ENCODE results near the gene FKRP. TPM values are rescaled to one million over a fixed set of nuclear protein-coding genes. Genes with fewer than 3 reads are reported as not detected.

Gene FKRP
- total RNA-seq, 2 experiments from 2014 or later = 15.5 to 18.9 TPM

DNA sequence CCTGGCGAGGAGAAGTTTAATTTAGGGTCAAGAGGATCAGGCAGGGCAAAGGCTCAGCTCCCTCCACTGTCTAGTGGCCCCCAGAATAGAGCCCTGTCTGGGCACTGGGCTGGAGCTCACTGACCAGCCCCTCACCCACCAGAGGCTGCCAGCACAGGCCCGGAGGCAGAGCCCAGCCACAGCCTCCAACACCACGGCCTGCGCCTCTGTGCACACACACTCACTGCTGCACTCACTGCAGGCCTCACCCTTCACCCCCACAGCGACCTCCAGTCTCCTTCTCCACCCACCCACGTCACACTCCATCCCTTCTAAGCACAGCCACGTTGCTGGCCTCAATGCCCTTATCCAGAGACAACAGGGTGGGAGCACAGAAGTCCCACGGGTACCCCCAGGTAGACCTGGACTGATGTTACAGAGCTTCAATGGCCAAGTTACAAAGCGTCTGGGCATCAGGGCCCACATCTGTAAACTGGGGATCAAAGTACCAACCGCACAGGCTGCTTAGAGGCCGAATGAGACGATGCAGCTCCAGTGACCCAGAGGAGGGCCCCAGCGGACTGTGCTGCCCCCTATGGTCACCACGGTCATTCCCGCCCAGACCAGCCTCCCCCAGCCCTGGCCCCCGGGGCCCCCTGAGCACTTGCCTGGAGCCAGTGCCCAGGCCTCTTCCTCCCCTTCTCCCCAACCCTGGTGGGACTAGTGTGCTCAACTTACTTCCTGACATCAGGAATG is 24.4 kb upstream of the FKRP start:
- peaks cover 4% of the 10 kb centered on the region for H3K79me2 ChIP-seq (ENCODE audit: insufficient read depth, low read depth, low read length)
- H4K20me1 ChIP-seq (ENCODE audit: insufficient read depth, low read length) = no peaks in the 10 kb centered on the region
- H3K27ac ChIP-seq (ENCODE audit: low read depth, low read length, poor library complexity, severe bottlenecking) = peak overlapping the region; percentile 38
- CTCF ChIA-PET (ENCODE audit: unreplicated experiment) = no interaction called here
- TF ChIP-seq EZH2phosphoT487 (IDR thresholded peaks at IDR 0.05; ENCODE audit: borderline replicate concordance, low read depth, low read length) = no peak
- TF ChIP-seq, protein P1, sequence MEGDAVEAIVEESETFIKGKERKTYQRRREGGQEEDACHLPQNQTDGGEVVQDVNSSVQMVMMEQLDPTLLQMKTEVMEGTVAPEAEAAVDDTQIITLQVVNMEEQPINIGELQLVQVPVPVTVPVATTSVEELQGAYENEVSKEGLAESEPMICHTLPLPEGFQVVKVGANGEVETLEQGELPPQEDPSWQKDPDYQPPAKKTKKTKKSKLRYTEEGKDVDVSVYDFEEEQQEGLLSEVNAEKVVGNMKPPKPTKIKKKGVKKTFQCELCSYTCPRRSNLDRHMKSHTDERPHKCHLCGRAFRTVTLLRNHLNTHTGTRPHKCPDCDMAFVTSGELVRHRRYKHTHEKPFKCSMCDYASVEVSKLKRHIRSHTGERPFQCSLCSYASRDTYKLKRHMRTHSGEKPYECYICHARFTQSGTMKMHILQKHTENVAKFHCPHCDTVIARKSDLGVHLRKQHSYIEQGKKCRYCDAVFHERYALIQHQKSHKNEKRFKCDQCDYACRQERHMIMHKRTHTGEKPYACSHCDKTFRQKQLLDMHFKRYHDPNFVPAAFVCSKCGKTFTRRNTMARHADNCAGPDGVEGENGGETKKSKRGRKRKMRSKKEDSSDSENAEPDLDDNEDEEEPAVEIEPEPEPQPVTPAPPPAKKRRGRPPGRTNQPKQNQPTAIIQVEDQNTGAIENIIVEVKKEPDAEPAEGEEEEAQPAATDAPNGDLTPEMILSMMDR (conservative IDR thresholded peaks at IDR 0.05; ENCODE audit: low read length) = peak; percentile 34; the same call in 1 of the 2 replicates
- POLR2A ChIA-PET = no interaction called here
- H3K4me3 ChIP-seq (ENCODE audit: low read depth, low read length, poor library complexity, severe bottlenecking) = no peak overlapping the region
- H3K4me1 ChIP-seq (ENCODE audit: insufficient read depth, low read length, poor library complexity, severe bottlenecking) = peaks cover 44% of the 10 kb centered on the region
- BruUV-seq (replicated peaks) = no TSS peak
- no peaks in the 10 kb centered on the region for H3K9me3 ChIP-seq (ENCODE audit: low read length)
- DNase-seq (ENCODE audit: low spot score) = no peak
- no peak overlapping the region for H2AFZ ChIP-seq (ENCODE audit: low read length)
- H3K9me2 ChIP-seq (ENCODE audit: insufficient read depth, low read length) = no peaks in the 10 kb centered on the region
- peaks cover 72% of the 10 kb centered on the region for H3K36me3 ChIP-seq (ENCODE audit: insufficient read depth, low read length)
- intact Hi-C loops (cut with micrococcal nuclease; ENCODE audit: unreplicated experiment) = no loop called here
- peak overlapping the region; percentile 99; the same call in 1 of the 2 replicates for H3K4me2 ChIP-seq (ENCODE audit: low read length)

DNA sequence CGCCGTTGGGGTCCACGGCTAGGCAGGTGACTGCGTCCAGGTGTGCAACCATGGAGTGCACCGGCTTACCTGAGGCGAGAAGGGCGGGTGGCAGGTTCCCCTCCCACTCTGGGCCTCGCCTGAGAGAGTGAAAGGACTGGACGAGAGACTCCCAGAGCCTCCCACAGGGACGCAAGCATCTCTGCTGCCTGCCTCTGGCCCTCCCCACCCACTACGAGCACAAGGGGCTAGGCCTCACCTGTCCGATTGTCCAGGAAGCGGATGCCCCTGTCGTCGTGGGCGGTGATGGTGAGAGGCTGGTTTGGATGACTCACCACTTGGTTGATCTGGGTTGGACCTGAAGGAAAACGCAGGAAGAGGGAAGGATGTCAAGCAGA is 23.9 kb upstream of the FKRP start:
- H3K79me2 ChIP-seq (ENCODE audit: insufficient read depth, low read depth, low read length) = no peaks in the 10 kb centered on the region
- no peaks in the 10 kb centered on the region for H3K9me3 ChIP-seq (ENCODE audit: low read length)
- DNase-seq (ENCODE audit: low spot score) = no peak
- ChIA-PET CTCF (ENCODE audit: unreplicated experiment) (no interaction called here), POLR2A (no interaction called here)
- peaks cover 74% of the 10 kb centered on the region for H3K36me3 ChIP-seq (ENCODE audit: insufficient read depth, low read length)
- intact Hi-C loops (cut with micrococcal nuclease; ENCODE audit: unreplicated experiment) = no loop called here
- H3K4me3 ChIP-seq (ENCODE audit: low read depth, low read length, poor library complexity, severe bottlenecking) = no peak overlapping the region
- peaks cover 44% of the 10 kb centered on the region for H3K4me1 ChIP-seq (ENCODE audit: insufficient read depth, low read length, poor library complexity, severe bottlenecking)
- no peaks in the 10 kb centered on the region for H3K9me2 ChIP-seq (ENCODE audit: insufficient read depth, low read length)
- BruUV-seq (replicated peaks) = no TSS peak
- no peaks in the 10 kb centered on the region for H4K20me1 ChIP-seq (ENCODE audit: insufficient read depth, low read length)
- H3K27ac ChIP-seq (ENCODE audit: low read depth, low read length, poor library complexity, severe bottlenecking) = no peak overlapping the region
- TF ChIP-seq, protein P1 (conservative IDR thresholded peaks at IDR 0.05; ENCODE audit: low read length) = no peak; the same call in 1 of the 2 replicates
- TF ChIP-seq EZH2phosphoT487 (IDR thresholded peaks at IDR 0.05; ENCODE audit: borderline replicate concordance, low read depth, low read length) = no peak
- no peak overlapping the region for H2AFZ ChIP-seq (ENCODE audit: low read length)
- no peak overlapping the region for H3K4me2 ChIP-seq (ENCODE audit: low read length)

DNA sequence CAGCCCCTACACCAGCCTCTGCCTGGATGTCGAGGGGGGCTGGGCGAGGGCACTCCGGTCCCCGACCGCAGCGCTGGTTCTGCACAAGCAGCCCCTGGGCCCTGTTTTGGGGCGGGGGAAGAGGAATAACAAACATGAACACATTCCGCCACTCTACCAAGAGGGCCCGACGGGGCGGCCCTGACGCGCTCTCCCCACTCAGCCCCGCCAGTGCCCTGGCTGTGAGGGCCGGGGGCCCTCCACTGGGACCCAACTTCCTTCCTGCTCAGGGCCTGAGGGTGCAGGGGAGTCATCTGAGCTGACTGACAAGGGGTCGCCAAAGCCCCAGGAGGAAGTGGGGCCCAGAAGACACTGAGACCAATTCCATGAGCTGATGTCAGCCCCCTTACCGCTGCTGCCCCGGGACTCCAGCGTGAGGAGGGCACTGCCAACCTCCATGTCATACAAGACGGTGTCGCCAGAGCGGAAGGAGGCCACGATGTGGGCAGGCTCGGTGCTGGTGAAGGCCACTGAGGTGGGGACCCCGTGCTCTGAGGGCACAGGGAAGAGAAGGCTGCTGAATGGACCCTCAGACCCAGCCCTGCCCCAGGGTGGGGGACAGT is 23.3 kb upstream of the FKRP start:
- intact Hi-C loops (cut with micrococcal nuclease; ENCODE audit: unreplicated experiment) = no loop called here
- TF ChIP-seq EZH2phosphoT487 (IDR thresholded peaks at IDR 0.05; ENCODE audit: borderline replicate concordance, low read depth, low read length) = no peak
- TF ChIP-seq, protein P1 (conservative IDR thresholded peaks at IDR 0.05; ENCODE audit: low read length) = no peak
- Histone ChIP-seq H3K9me2 (ENCODE audit: insufficient read depth, low read length) (no peaks in the 10 kb centered on the region), H3K79me2 (ENCODE audit: insufficient read depth, low read depth, low read length) (no peaks in the 10 kb centered on the region), H3K36me3 (ENCODE audit: insufficient read depth, low read length) (peaks cover 79% of the 10 kb centered on the region), H3K9me3 (ENCODE audit: low read length) (no peaks in the 10 kb centered on the region), H3K27ac (ENCODE audit: low read depth, low read length, poor library complexity, severe bottlenecking) (no peak overlapping the region), H3K4me1 (ENCODE audit: insufficient read depth, low read length, poor library complexity, severe bottlenecking) (peaks cover 42% of the 10 kb centered on the region), H2AFZ (ENCODE audit: low read length) (no peak overlapping the region), H4K20me1 (ENCODE audit: insufficient read depth, low read length) (no peaks in the 10 kb centered on the region), H3K4me3 (ENCODE audit: low read depth, low read length, poor library complexity, severe bottlenecking) (no peak overlapping the region), H3K4me2 (ENCODE audit: low read length) (no peak overlapping the region)
- POLR2A ChIA-PET = no interaction called here
- DNase-seq (ENCODE audit: low spot score) = no peak
- CTCF ChIA-PET (ENCODE audit: unreplicated experiment) = no interaction called here
- no TSS peak for BruUV-seq (replicated peaks)
